ENCODE data around the gene DNAJA2.

DNA sequence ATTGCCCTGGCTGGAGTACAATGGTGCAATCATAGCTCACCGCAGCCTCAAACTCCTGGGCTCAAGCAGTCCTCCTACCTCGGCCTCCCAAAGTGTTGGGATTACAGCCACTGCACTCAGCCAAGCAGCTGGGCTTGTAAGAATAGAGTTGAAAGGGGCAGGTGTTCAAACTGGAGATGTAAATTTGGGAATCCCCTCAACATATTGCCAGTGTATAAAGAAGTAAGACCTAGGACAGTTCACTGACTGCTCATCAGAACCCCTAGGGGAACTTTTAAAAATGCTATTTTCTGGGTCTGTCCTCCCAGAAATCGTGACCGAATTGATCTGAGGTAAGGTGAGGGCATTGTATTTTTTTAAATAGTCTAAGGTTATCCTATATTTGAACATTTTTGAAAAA is 8.9 kb upstream of the DNAJA2 start:
- no peak for TF ChIP-seq CTCF (IDR thresholded peaks at IDR 0.05)
- no peak for TF ChIP-seq POLR2A (IDR thresholded peaks at IDR 0.05)

Data from uterus (tissue), 2 donors.